ENCODE data around the gene TP53I3.

The TP53I3 gene

DNA sequence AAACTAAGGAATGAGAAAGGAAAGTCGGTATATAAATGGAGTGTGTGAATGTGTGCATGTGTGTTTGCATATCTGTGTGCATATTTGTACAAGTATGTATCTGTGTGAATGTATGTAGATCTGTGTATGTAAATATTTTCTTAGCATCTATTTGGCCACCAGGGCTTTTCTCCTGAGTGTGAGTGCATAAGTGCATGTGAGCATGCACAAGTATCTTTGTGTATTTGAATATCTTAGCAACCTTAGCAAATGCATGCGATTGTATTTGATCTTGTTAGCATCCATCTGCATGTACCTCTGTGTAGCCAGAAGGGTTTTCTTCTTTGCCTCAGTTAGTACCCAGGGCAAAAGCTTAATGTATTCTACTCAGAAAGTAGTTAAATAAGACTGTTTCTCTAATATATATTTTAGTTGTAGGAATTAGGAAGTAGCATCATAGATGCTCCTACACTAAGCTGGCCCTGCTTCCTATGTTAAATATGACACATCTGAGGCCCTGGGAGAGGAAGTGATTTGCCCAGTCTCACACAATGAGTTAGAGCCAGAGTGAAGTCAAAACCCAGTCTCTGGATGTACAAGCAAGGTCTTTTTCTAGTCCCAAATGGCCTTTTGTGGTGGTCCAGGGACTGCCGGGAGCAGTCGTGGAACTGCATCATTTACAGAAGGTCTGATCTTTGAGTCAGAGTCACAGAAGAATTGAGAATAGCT, 25.9 kb downstream of the TP53I3 start:
- H3K27me3 ChIP-seq (ENCODE audit: low read depth), result no peaks in the 10 kb centered on the region
- H3K4me3 ChIP-seq, result no peak overlapping the region
- peaks cover 1% of the 10 kb centered on the region; the same call in 1 of the 2 replicates for H3K36me3 ChIP-seq (replicated peaks)
- no peak for DNase-seq (ENCODE audit: low spot score in 2 of 2)
- H3K4me1 ChIP-seq, result no peaks in the 10 kb centered on the region
- H3K9me3 ChIP-seq, result no peaks in the 10 kb centered on the region
- in situ Hi-C loops (cut with MboI; ENCODE audit: low sequenced_read_pairs), result no loop called here

DNA sequence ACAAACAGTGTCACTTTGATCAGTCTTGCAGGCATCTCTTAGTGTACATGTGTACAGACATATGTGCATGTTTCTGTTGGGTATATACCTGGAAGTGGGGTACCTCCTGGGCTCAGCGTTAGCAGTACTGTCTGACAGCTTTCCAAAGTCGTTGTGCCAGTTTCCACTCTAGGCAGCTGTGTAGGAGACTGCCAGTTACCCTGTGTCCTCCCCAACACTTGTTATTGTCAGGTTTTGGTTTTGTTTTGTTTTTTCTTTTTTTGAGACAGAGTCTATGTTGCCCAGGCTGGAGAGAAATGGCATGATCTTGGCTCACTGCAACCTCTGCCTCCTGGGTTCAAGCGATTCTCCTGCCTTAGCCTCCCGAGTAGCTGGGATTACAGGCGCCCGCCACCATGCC, 28.9 kb downstream of the TP53I3 start:
- no peaks in the 10 kb centered on the region; the same call in 1 of the 2 replicates for H3K4me1 ChIP-seq
- H3K36me3 ChIP-seq (replicated peaks), result no peaks in the 10 kb centered on the region; the same call in 1 of the 2 replicates
- no peaks in the 10 kb centered on the region for H3K27me3 ChIP-seq (ENCODE audit: low read depth)
- H3K9me3 ChIP-seq, result no peaks in the 10 kb centered on the region
- in situ Hi-C loops (cut with MboI; ENCODE audit: low sequenced_read_pairs), result no loop called here
- no peak overlapping the region for H3K4me3 ChIP-seq
- no peak for DNase-seq (ENCODE audit: low spot score in 2 of 2)

DNA sequence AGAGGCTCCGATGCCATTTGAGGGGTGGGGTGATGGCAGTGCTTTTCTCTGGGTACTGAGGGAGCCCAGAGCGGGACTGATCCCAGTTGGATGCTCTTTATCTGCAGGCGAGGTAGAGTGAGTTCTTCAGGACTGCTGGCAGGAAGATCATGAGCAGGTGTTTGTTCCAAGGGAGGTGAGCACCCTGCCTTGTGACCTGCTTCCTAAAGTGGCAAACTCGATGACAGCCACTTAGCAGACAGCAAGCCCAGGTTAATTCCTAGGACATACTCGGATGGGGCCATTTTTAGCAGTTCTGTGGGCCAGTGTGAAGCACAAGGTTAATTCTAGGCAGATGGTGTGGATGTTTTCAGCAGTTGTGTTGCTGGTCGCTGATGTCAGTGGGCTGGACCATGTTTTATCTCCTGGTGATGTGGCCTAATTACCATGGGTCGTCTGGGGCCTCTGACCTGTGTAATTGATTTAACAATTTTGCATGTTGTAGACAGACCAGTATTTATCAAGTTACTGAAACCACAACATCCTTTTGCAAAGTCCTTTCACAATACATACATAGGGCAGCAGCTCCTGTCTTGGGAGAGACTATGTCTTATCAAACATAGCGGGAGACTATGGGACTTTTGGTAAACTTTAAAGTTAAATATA, 30.1 kb downstream of the TP53I3 start:
- Histone ChIP-seq H3K4me1 (peaks cover 4% of the 10 kb centered on the region), H3K36me3 (replicated peaks) (no peaks in the 10 kb centered on the region), H3K27me3 (ENCODE audit: low read depth) (no peaks in the 10 kb centered on the region), H3K9me3 (no peaks in the 10 kb centered on the region), H3K4me3 (no peak overlapping the region)
- in situ Hi-C loops (cut with MboI; ENCODE audit: low sequenced_read_pairs), result no loop called here
- no peak for DNase-seq (ENCODE audit: low spot score in 2 of 2)

DNA sequence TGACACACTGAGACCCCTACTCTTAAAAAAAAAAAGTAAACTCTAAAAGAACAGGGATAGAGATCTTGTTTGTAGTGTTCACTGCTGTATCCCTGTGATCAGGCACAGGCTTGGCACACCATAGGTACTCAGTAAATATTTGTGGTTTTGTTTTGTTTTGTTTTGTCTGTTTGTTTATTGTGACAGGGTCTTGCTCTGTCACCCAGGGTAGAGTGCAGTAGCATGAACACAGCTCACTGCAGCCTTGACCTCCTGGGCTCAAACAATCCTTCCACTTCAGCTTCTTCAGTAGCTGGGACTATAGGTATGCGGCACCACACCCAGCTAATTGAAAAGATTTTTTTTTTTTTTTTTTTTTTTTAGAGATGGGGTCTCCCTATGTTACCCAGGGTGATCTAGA, 31.7 kb downstream of the TP53I3 start:
- Histone ChIP-seq H3K4me1 (peaks cover 11% of the 10 kb centered on the region), H3K4me3 (no peak overlapping the region), H3K9me3 (no peaks in the 10 kb centered on the region), H3K36me3 (replicated peaks) (no peaks in the 10 kb centered on the region), H3K27me3 (ENCODE audit: low read depth) (no peaks in the 10 kb centered on the region)
- DNase-seq (ENCODE audit: low spot score in 2 of 2), result no peak
- in situ Hi-C loops (cut with MboI; ENCODE audit: low sequenced_read_pairs), result no loop called here

DNA sequence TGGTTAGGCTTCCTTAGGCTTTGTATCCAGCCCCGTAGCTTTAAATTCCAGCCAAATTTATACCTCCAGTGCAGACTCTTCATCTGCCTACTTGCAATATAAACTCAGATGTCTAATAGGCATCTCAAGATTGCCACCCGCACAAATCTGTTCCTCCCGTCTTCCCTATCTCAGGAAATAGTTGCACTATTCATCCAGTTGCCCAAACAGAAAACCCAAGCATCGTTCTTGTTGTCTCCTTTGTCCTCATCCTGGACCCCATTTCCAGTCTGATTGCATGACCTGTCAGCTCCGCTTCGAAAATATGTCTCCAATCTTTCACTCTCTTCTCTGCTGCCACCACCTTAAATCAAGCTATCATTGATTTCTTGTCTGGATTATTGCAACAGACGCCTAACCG, 32.8 kb downstream of the TP53I3 start:
- H3K27me3 ChIP-seq (ENCODE audit: low read depth), result no peaks in the 10 kb centered on the region
- in situ Hi-C loops (cut with MboI; ENCODE audit: low sequenced_read_pairs), result no loop called here
- no peak for DNase-seq (ENCODE audit: low spot score in 2 of 2)

DNA sequence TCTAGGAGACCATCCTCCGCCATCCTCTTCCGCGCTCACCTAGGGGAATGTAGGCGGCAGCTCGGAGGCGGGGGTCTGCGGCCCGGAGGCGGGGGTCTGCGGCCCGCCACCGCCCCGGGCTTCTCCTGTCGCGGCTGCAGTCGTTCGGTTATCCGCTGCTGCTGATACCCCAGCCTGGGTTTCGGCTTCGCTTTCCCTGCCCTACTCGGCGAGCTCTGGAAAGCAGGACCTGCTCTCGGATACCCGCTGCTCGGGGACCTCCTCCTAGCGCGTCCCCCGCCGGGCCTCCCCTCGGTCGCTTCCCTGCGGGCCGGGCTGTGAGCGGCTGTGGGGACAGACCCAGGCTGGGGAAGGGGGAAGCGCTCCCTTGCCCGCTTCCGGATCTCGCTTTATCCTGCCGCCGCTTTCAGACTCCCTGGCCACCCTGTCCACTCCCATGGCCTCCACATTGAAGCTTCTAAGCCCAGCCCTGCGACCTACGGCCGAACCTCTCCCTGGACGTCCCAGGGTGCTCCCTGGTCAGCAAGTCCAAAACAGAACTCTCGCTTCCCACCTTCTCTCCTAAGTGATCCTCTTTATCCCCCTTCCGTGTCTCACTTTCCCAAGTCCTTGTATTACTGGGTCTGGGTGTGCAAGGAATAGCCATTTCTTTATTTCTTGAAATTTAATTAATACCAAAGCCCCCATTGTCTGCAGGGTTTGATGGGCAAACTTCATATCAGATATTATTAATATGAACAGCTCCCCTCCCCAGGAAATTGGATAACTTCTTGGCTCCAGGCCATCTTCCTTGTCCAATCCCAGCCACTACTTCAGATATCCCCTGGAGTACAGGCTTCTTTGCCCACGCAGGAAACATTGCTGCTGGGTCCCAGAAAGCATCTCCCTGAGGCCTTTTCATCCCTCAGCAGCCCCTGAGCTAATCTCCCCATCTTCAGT, 34.3 kb downstream of the TP53I3 start:
- H3K4me1 ChIP-seq, result peaks cover 15% of the 10 kb centered on the region
- peak in 1 of 2 experiments; percentile 64 for DNase-seq (ENCODE audit: low spot score in 2 of 2)
- no peaks in the 10 kb centered on the region for H3K36me3 ChIP-seq (replicated peaks)
- H3K27me3 ChIP-seq (ENCODE audit: low read depth), result no peaks in the 10 kb centered on the region
- no peaks in the 10 kb centered on the region for H3K9me3 ChIP-seq
- peak overlapping the region; percentile 74 for H3K4me3 ChIP-seq
- in situ Hi-C loops (cut with MboI; ENCODE audit: low sequenced_read_pairs), result no loop called here

More for the DNA sequence above, 32.8 kb downstream of the TP53I3 start:
- Histone ChIP-seq H3K36me3 (replicated peaks) (no peaks in the 10 kb centered on the region), H3K9me3 (no peaks in the 10 kb centered on the region), H3K4me3 (no peak overlapping the region), H3K4me1 (peaks cover 15% of the 10 kb centered on the region)

DNA sequence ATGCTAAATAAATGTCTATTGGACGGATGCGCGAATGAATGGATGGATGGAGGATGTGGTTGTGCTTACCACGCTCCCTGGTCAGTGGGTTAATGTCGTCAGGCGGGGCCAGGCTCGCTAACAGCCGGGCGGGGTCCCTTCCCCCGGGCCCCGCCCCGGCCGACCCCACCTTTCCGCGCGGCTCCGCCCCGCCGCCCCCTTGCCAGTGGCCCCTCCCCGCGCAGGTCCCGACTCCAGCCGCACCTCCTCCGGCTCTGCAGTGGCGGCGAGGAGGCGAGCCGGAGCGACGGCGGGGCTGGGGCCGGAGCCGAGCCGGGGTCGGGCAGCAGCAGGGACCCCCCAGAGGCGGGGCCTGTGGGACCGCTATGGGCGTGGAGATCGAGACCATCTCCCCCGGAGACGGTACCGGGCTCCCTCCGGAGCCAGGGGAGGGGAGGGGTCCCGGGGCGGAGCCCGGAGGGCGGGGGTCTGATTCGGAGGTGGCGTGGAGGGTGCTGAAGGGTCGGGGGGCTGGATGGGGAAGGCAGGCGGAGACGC, 35.1 kb downstream of the TP53I3 start, which contains the start of gene FKBP1B:
TSS of gene FKBP1B (plus strand) at position 257 of the 537 bp plus-strand sequence. CDS start at position 366, 109 bp downstream.
- Histone ChIP-seq H3K4me1 (peaks cover 15% of the 10 kb centered on the region), H3K9me3 (no peaks in the 10 kb centered on the region), H3K27me3 (ENCODE audit: low read depth) (no peaks in the 10 kb centered on the region), H3K4me3 (peak within 1 kb of the TSS; percentile 74), H3K36me3 (replicated peaks) (no peaks in the 10 kb centered on the region)
- peak; percentile 85 to 94 for DNase-seq (ENCODE audit: low spot score in 2 of 2)
- in situ Hi-C loops (cut with MboI; ENCODE audit: low sequenced_read_pairs), result no loop called here

DNA sequence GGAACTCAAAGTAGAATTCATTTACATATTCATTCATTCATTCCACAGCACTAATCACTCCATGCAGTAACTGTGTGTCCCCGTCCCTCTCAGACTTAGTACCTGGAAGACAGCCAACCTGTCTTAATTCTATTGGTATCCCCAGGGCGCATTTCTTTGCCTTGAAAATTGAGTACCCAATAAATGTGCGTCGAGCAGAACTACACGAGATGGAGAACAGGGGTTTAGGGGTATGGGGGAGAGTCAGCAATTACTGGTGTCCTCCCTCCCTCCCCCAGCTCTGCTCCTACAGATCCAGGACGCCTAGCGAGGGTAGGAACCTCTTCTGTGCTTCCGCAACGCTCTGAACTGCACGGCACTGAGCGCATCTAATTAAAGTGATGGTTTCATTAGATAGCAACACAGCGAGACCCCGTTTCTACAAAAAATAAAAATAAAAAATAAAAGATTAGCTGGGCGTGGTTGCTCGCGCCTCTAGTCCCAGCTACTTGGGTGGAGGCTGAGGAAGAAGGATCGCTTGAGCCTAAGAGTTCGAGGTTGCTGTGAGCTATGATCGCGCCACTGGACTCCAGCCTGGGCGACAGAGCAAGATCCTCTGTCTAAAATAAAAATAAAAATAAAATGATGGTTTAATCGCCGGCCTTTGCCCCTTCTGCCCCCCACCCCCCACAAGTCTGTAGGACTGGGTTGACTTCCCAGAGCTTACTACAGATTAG, 35.7 kb downstream of the TP53I3 start:
- H3K9me3 ChIP-seq, result no peaks in the 10 kb centered on the region
- in situ Hi-C loops (cut with MboI; ENCODE audit: low sequenced_read_pairs), result no loop called here
- H3K4me1 ChIP-seq, result peaks cover 15% of the 10 kb centered on the region
- no peaks in the 10 kb centered on the region for H3K27me3 ChIP-seq (ENCODE audit: low read depth)
- DNase-seq (ENCODE audit: low spot score in 2 of 2), result peak; percentile 42 to 48
- peak overlapping the region; percentile 74 for H3K4me3 ChIP-seq
- H3K36me3 ChIP-seq (replicated peaks), result no peaks in the 10 kb centered on the region

DNA sequence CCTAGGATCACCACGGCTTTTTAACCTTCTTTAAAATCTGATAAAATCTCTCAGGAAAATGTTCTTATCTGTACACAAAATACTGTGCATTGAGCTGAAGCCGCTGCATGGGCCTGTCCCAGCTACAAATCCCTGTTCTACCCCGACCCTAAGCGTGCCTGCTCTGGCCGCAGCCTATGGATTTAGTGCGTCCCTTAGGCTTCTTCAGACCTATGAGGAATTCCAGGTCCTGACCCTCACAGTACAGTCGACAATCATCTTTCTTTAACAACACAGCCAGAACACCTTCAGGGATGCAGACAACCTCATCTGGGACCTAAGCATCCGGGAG, 37.0 kb downstream of the TP53I3 start:
- H3K36me3 ChIP-seq (replicated peaks), result no peaks in the 10 kb centered on the region
- peaks cover 15% of the 10 kb centered on the region for H3K4me1 ChIP-seq
- in situ Hi-C loops (cut with MboI; ENCODE audit: low sequenced_read_pairs), result no loop called here
- no peak for DNase-seq (ENCODE audit: low spot score in 2 of 2)
- peak overlapping the region; percentile 63 for H3K4me3 ChIP-seq
- no peaks in the 10 kb centered on the region for H3K9me3 ChIP-seq
- no peaks in the 10 kb centered on the region for H3K27me3 ChIP-seq (ENCODE audit: low read depth)

DNA sequence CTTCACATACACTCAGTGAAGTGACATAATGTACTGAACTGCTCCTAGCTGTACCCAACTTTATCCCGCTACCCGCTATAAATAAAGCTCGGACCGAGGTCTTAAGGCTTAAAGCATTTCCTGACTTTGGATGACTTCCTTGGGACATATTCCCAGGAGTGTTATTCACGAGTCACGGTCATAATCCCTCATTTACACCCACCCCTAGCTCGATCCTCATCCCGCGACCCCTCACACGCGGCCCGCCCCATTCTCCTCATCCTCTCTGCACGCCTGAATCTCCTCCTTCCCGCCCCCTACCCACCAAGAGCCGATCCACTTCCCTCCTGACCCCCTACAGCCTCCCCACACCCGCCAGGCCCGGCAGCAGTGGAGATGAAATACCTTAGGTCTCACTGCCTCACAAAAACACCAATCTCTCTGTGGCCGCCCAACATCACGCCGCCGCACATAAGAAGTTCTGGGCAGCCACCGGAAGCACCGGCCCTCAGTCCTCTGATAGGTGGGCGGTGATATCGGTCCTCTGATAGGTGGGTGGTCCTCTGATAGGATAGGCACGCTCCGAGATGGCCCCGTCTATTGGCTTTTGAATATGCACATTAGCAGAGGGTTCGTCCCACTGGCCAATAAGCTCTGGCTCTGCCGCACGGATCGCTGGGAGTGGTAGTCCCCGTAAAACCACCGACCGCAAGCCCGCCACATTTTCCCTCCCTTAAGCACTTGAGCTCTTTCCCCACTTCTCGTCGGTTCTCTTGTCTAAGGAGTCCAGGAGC, 37.5 kb downstream of the TP53I3 start, which contains the start of gene WDCP:
TSS of gene WDCP (minus strand) at position 462 of the 773 bp plus-strand sequence. CDS start 7,897 bp downstream, outside the sequence.
- DNase-seq (ENCODE audit: low spot score in 2 of 2), result peak; percentile 97 to 99

DNA sequence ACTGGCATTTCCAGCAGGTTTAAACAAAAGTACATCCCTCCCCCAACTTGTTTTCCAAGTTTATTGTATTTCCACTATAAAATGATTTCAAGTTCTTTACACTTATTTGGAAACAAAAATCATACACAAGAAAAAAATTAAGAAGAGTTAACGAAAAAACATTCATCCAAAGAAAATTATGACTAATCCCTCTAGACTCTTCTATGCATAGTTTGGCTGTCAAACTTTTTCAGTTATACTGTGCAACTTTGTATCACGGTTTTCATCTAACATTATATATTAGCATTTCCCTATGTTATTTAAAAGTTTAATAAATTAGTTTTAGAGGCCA, 38.1 kb downstream of the TP53I3 start:
- Histone ChIP-seq H3K4me1 (peaks cover 15% of the 10 kb centered on the region), H3K36me3 (replicated peaks) (no peaks in the 10 kb centered on the region), H3K4me3 (peak overlapping the region; percentile 63), H3K9me3 (no peaks in the 10 kb centered on the region), H3K27me3 (ENCODE audit: low read depth) (no peaks in the 10 kb centered on the region)
- DNase-seq (ENCODE audit: low spot score in 2 of 2), result peak in 1 of 2 experiments; percentile 3
- in situ Hi-C loops (cut with MboI; ENCODE audit: low sequenced_read_pairs), result no loop called here

More for the DNA sequence above, 37.5 kb downstream of the TP53I3 start, which contains the start of gene WDCP:
- H3K4me3 ChIP-seq, result peak within 1 kb of the TSS; percentile 63
- in situ Hi-C loops (cut with MboI; ENCODE audit: low sequenced_read_pairs), result no loop called here
- H3K4me1 ChIP-seq, result peaks cover 15% of the 10 kb centered on the region
- H3K36me3 ChIP-seq (replicated peaks), result no peaks in the 10 kb centered on the region
- H3K27me3 ChIP-seq (ENCODE audit: low read depth), result no peaks in the 10 kb centered on the region
- H3K9me3 ChIP-seq, result no peaks in the 10 kb centered on the region
